ENCODE results near the gene CACNA2D2. TPM values are rescaled to one million over a fixed set of nuclear protein-coding genes. Genes with fewer than 3 reads are reported as not detected.

CACNA2D2 gene
- total RNA-seq, 1 donor from 2014 or later: 17.3 TPM

DNA sequence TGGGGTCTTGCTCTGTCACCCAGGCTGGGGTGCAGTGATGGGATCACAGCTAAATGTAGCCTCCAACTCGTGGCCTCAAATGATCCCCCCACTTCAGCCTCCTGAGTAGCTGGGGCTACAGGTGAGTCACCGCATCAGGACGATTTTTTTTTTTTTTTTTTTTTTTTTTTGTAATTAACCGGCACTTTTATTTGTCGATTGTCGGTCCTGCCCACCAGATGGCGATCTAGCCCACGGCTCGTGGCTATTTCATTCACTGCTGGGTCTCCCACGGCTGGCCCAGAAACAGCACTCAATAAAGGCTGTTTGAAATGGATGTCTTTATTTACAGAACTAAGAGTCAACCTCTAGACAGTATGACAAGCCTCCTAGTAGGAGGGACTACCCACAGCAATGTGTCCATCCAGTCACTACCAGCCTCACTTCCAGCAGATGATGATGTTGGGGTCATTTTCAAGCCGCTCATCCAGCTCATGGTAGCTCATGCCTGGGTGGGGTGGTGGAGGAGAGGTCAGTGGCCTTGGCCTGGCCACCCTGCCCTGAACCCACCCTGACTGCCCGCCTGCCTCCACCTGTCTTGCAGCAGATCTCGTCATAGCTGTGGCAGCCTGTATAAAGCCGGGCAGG, 156.1 kb downstream of the CACNA2D2 start:
- Mint-ChIP-seq H3K36me3 (ENCODE audit: low read depth, unreplicated experiment) (no peaks in the 10 kb centered on the region), H3K27me3 (ENCODE audit: unreplicated experiment) (peaks cover 12% of the 10 kb centered on the region)

DNA sequence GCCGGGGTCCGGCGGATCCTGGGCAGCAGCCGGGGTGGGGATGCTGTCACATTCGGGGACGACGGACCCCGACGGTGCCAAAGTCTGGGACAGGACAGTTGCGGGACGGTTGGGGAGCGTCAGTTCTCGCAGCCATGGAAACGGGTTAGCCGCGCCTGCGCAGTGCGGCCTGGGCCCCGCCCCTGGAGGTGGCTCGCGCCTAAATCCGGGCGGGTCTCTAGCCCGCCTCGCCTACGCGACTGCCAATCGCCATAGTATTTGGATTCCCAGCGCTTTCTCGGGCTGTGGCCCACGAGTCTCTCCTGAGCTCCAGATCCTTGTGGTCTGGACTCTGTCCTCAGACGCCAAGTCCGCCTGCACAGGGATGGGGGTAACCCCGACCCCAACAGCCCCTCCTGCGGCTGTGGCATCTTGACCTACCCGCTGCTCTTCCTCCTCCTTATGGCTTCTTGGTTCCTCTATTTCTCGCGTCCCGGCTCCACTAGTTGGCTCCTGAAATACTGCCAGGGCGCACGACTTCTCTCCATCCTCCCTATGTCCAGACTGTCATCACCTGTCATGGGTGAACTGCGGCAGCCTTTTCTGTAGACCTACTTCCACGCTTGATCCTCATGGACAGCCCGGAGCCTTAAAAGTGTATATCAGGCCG, 157.7 kb downstream of the CACNA2D2 start, which contains the start of gene ZMYND10:
Gene ZMYND10, minus strand, starts transcription at position 147 of the 649 bp plus-strand sequence. CDS start 153 bp downstream, outside the sequence.
- DNase-seq (ENCODE audit: low spot score): peak; percentile 59
- Mint-ChIP-seq H3K36me3 (ENCODE audit: low read depth, unreplicated experiment) (no peaks in the 10 kb centered on the region), H3K27ac (ENCODE audit: unreplicated experiment) (no peak within 1 kb of the TSS), H3K27me3 (ENCODE audit: unreplicated experiment) (peaks cover 18% of the 10 kb centered on the region), H3K9me3 (ENCODE audit: unreplicated experiment) (no peaks in the 10 kb centered on the region), H3K4me1 (ENCODE audit: unreplicated experiment) (peaks cover 10% of the 10 kb centered on the region), H3K4me3 (ENCODE audit: unreplicated experiment) (peak within 1 kb of the TSS; percentile 73)
- TF ChIP-seq, protein P1, sequence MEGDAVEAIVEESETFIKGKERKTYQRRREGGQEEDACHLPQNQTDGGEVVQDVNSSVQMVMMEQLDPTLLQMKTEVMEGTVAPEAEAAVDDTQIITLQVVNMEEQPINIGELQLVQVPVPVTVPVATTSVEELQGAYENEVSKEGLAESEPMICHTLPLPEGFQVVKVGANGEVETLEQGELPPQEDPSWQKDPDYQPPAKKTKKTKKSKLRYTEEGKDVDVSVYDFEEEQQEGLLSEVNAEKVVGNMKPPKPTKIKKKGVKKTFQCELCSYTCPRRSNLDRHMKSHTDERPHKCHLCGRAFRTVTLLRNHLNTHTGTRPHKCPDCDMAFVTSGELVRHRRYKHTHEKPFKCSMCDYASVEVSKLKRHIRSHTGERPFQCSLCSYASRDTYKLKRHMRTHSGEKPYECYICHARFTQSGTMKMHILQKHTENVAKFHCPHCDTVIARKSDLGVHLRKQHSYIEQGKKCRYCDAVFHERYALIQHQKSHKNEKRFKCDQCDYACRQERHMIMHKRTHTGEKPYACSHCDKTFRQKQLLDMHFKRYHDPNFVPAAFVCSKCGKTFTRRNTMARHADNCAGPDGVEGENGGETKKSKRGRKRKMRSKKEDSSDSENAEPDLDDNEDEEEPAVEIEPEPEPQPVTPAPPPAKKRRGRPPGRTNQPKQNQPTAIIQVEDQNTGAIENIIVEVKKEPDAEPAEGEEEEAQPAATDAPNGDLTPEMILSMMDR (IDR thresholded peaks at IDR 0.05; ENCODE audit: unreplicated experiment): no peak

More for the DNA sequence above, 156.1 kb downstream of the CACNA2D2 start:
- H3K4me1 Mint-ChIP-seq (ENCODE audit: unreplicated experiment): peaks cover 16% of the 10 kb centered on the region
- TF ChIP-seq, protein P1 (IDR thresholded peaks at IDR 0.05; ENCODE audit: unreplicated experiment): peak; percentile 65
- H3K4me3 Mint-ChIP-seq (ENCODE audit: unreplicated experiment): no peak overlapping the region
- no peak overlapping the region for H3K27ac Mint-ChIP-seq (ENCODE audit: unreplicated experiment)
- peak; percentile 68 for DNase-seq (ENCODE audit: low spot score)
- no peaks in the 10 kb centered on the region for H3K9me3 Mint-ChIP-seq (ENCODE audit: unreplicated experiment)

DNA sequence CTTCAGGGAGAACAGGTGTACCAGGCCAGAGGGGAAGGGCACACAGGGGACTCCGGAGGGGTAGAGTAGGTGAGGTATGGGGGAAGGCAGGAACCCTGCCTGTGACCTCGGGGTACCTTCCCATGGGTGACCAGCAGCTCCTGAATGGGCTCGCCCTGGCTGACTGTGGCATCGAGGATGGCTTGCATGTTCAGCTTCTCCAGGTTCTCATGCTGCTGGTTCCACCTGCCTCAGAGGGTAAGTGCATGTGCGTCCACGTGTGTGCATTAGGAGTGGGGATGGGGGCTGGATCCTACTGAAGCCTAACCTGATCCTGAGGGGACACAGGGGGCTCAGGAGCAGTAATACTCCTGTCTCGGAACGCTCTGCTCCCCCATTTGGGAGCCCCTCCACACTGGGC, 158.4 kb downstream of the CACNA2D2 start:
- Mint-ChIP-seq H3K27me3 (ENCODE audit: unreplicated experiment) (peaks cover 16% of the 10 kb centered on the region), H3K9me3 (ENCODE audit: unreplicated experiment) (no peaks in the 10 kb centered on the region), H3K4me1 (ENCODE audit: unreplicated experiment) (peaks cover 6% of the 10 kb centered on the region), H3K36me3 (ENCODE audit: low read depth, unreplicated experiment) (peaks cover 2% of the 10 kb centered on the region), H3K4me3 (ENCODE audit: unreplicated experiment) (no peak overlapping the region), H3K27ac (ENCODE audit: unreplicated experiment) (no peak overlapping the region)
- no peak for DNase-seq (ENCODE audit: low spot score)
- TF ChIP-seq, protein P1 (IDR thresholded peaks at IDR 0.05; ENCODE audit: unreplicated experiment): no peak

DNA sequence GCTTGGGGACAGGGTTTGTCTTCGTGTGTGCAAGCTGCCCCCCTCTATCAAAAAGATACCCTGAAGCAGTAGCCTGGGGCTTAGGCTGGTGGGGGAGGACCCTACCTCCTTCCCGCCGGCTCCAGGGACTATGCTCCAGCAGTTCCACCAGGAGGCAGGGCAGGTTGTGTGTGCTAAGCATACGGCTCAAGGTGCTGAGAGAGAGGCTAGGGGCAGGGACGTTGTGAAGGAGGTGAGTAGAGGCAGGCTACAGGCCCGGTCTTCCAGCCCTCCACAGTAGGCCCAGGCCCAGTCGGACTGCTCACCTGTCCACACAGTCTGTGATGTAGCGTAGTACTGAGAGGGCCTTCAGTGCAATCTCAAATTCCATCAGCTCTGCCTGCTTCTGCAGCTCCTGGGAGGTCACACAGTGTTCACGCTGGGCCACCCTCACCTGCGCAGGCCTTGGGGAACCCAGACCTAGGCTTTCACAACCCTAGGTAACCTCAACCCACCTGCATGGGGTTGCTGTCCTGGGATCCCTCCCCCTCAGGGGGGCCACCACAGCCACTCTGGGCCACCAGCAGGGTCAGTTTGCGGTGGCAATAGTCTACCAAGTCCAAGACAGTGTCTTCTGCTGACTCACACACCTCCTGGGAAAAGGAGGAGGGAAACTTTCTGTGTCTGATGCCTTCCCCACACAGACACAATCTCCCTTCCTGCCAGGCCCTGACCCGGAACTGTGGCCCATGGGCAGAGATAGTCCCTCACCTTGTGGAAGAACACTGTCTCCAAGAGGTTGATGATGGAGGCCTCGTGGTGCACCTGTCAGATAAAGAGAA, 160.4 kb downstream of the CACNA2D2 start:
- no peak for DNase-seq (ENCODE audit: low spot score)
- Mint-ChIP-seq H3K4me3 (ENCODE audit: unreplicated experiment) (no peak overlapping the region), H3K36me3 (ENCODE audit: low read depth, unreplicated experiment) (peaks cover 10% of the 10 kb centered on the region), H3K27ac (ENCODE audit: unreplicated experiment) (no peak overlapping the region), H3K9me3 (ENCODE audit: unreplicated experiment) (no peaks in the 10 kb centered on the region), H3K4me1 (ENCODE audit: unreplicated experiment) (peaks cover 20% of the 10 kb centered on the region), H3K27me3 (ENCODE audit: unreplicated experiment) (peaks cover 29% of the 10 kb centered on the region)
- TF ChIP-seq, protein P1 (IDR thresholded peaks at IDR 0.05; ENCODE audit: unreplicated experiment): no peak
